ENCODE data around the gene TOE1. TPM values are rescaled to one million over a fixed set of nuclear protein-coding genes. Genes with fewer than 3 reads are reported as not detected.
A peak's percentile ranks its signal among the peaks of the same experiment; 100 is the strongest.

The TOE1 gene
- total and polyA plus RNA-seq, 9 of the 15 experiments (the other 6 are each of a cell fraction or from before 2014, with no cell fraction given), result 32.1 to 85.7 (median 38.0) TPM

GRCh38 chr1:45381243-45381642 is 41.3 kb downstream of the TOE1 start:
- Histone ChIP-seq H3K4me3 (no peak overlapping the region), H3K9ac (ENCODE audit: insufficient read depth in 1 of 2, low read depth in 2 of 2, low read length in 2 of 2) (no peak overlapping the region), H3K9me1 (ENCODE audit: control insufficient read depth, insufficient read depth, low read length) (no peaks in the 10 kb centered on the region), H3K4me2 (ENCODE audit: insufficient read depth, low read length) (no peak overlapping the region), H3K27ac (ENCODE audit: extremely low read depth, low read depth, low read length) (no peak overlapping the region), H3K9me3 (replicated peaks; ENCODE audit: control insufficient read depth, insufficient read depth, low read depth, low read length) (no peaks in the 10 kb centered on the region), H3K27me3 (ENCODE audit: control insufficient read depth in 2 of 2, insufficient read depth in 2 of 2, low read length in 2 of 2) (no peaks in the 10 kb centered on the region; a peak in 1 of 5 replicates), H3K4me1 (replicated peaks in 1 of 2; ENCODE audit: control insufficient read depth in 2 of 2, insufficient read depth in 2 of 2, low read length in 2 of 2) (no peaks in the 10 kb centered on the region), H3K79me2 (ENCODE audit: control insufficient read depth, insufficient read depth, low read length) (no peaks in the 10 kb centered on the region), H2AFZ (ENCODE audit: low read depth, low read length) (no peak overlapping the region), H4K20me1 (replicated peaks; ENCODE audit: control insufficient read depth, insufficient read depth, low read length) (no peaks in the 10 kb centered on the region), H3K36me3 (ENCODE audit: control insufficient read depth, insufficient read depth, low read length) (no peaks in the 10 kb centered on the region)
- ChIA-PET POLR2A (no interaction called here), CTCF (ENCODE audit: low intra/inter-chr PET ratio) (interaction anchor here (0.6 kb wide), 1 partner anchor 39 kb away, joined by 3 read pairs; no protein-coding TSS in a partner anchor)
- no TSS peak for BruUV-seq (replicated peaks)
- peak; percentile 51 for FAIRE-seq
- 11% methylated on average over 2 of the region's 2 CpGs for WGBS (ENCODE audit: insufficient coverage, low coverage, missing lambda C conversion rate)
- peak; percentile 83 for ATAC-seq
- intact Hi-C loops (cut with micrococcal nuclease) (no loop called here), in situ Hi-C loops (cut with MboI) (no loop called here)
- DNase-seq (ENCODE audit: extremely low read depth in 1 of 4, low spot score in 3 of 4), result peak in 3 of 4 experiments; percentile 24 to 41 (median 27)
- no peak for TF ChIP-seq RFX1 (IDR thresholded peaks at IDR 0.05)
- TF ChIP-seq RBM25 (IDR thresholded peaks at IDR 0.05; ENCODE audit: low read depth, low read length, severe bottlenecking), result peak; percentile 33
- TF ChIP-seq U2AF1 (optimal IDR thresholded peaks at IDR 0.05; ENCODE audit: low read depth, low read length), result no peak
- TF ChIP-seq POU5F1 (IDR thresholded peaks at IDR 0.05; ENCODE audit: borderline replicate concordance, low read depth, low read length, partially characterized antibody), result no peak
- no peak for TF ChIP-seq NCOA1 (IDR thresholded peaks at IDR 0.05; ENCODE audit: low read depth)
- no peak for TF ChIP-seq ELK1 (CRISPR knock-in tag; IDR thresholded peaks at IDR 0.05)
- TF ChIP-seq L3MBTL2 (IDR thresholded peaks at IDR 0.05), result peak; percentile 27; the same call in 1 of the 2 replicates
- no peak for TF ChIP-seq ZNF512 (tag; IDR thresholded peaks at IDR 0.05)
- peak; percentile 46; the same call in 1 of the 2 replicates for TF ChIP-seq C11orf30 (IDR thresholded peaks at IDR 0.05; ENCODE audit: low read depth)
- no peak for TF ChIP-seq ETV1 (tag; conservative IDR thresholded peaks at IDR 0.05; ENCODE audit: low read depth)

Measured in K562 (cell line).